Measurements from ENCODE around the gene CDK14. TPM values are rescaled to one million over a fixed set of nuclear protein-coding genes. Genes with fewer than 3 reads are reported as not detected.
"Not testable (repeated sequence)": the region's sequence is repeated elsewhere in the genome, so short reads cannot be mapped to it uniquely, and the experiment has no call there.

Gene CDK14
- total and polyA plus RNA-seq, 5 experiments from 2014 or later = 0.15 to 3.6 (median 2.8) TPM; not detected in 2

DNA sequence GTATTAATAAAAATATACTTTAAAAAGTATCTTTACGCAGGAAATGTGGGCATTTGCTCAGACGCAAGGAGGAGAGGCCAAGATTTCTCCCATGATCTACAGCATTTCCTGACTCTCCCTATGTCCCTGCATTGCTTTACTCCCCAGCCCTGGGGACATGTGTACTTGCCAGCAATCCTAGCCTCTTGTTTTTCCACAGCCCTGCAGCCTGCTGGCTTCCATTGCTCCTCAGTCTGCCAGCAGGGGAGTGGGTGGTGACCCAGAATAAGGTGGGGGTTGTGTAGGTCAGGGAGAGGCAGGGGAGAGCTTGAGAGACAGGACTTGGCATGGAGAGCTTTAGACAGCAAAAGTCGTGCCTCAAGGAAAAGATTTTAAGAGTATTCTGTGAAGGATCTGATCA, 307.7 kb downstream of the CDK14 start:
- Mint-ChIP-seq H3K4me1 (no peaks in the 10 kb centered on the region), H3K36me3 (no peaks in the 10 kb centered on the region), H3K27ac (no peak overlapping the region), H3K4me3 (no peak overlapping the region), H3K9me3 (peaks cover 0 to 9% (median 0%) of the 10 kb centered on the region in 9 donors), H3K27me3 (peaks cover 0 to 4% (median 0%) of the 10 kb centered on the region in 5 donors)
- POLR2A ChIA-PET = no interaction called here
- ATAC-seq = no peak
- no peak for DNase-seq

DNA sequence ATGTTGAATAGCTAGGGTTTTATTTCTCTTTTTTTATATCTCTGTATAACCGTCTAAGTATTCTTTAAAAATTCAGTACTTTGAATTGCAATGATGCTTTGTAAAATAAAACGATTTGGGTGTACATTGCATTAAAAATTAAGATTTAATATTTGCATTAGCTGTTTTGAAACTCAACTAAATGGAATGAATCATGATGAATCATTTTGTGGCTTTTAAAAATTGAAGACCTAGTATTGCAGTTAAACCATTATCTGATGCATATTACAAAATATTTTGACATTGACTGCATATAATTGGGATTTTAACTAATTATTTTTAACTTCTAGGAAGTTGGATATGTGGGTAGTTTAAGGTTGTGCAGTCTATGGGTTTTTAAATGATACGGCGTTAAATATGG, 314.0 kb downstream of the CDK14 start:
- ATAC-seq = no peak
- POLR2A ChIA-PET = no interaction called here
- no peak overlapping the region for H3K4me3 Mint-ChIP-seq
- no peak overlapping the region for H3K27ac Mint-ChIP-seq
- DNase-seq = no peak
- H3K4me1 Mint-ChIP-seq = no peaks in the 10 kb centered on the region
- H3K9me3 Mint-ChIP-seq = peaks cover 0 to 4% (median 0%) of the 10 kb centered on the region in 9 donors
- H3K27me3 Mint-ChIP-seq = no peaks in the 10 kb centered on the region
- H3K36me3 Mint-ChIP-seq = no peaks in the 10 kb centered on the region

DNA sequence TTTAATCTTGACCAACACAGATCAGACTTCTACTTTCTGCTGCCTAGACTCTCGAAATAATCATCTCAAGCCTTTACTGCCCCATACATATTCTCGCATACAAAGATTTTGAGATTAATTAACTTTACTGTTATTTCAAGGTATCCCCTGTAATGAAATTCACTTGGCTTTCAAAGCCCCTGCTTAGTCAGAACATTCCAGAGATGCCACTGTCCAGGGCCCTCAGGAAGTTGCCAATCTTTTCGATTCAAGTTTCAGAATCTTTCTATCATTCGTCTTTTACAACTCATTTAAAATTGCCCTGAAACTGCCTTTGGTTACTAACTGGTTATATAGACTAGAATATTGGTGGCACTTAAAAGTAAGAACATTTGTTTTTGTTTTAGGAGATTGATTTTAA, 320.2 kb downstream of the CDK14 start:
- H3K9me3 Mint-ChIP-seq = peaks cover 0 to 3% (median 0%) of the 10 kb centered on the region in 9 donors
- H3K4me3 Mint-ChIP-seq = no peak overlapping the region
- no peaks in the 10 kb centered on the region for H3K27me3 Mint-ChIP-seq

DNA sequence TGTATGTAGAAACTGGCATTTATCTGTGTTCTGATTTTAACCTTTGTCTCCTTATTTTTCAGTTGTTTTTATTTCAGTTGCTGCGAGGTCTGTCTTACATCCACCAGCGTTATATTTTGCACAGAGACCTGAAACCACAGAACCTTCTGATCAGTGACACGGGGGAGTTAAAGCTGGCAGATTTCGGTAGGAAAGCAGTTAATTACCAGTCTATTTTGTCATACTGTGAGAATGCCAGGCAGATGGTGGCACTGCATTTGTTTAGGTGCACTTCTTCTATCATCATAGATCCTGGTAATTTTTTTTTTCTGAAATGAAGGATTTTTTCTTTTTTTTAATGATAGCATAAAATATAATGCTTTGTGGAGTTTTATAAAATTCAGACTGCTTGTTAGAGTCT, 321.4 kb downstream of the CDK14 start:
- DNase-seq (no peak), ATAC-seq (no peak)
- Mint-ChIP-seq H3K4me3 (no peak overlapping the region), H3K9me3 (peaks cover 0 to 3% (median 0%) of the 10 kb centered on the region in 9 donors), H3K27ac (no peak overlapping the region), H3K36me3 (no peaks in the 10 kb centered on the region), H3K4me1 (no peaks in the 10 kb centered on the region), H3K27me3 (no peaks in the 10 kb centered on the region)
- POLR2A ChIA-PET = no interaction called here

More for the DNA sequence above, 320.2 kb downstream of the CDK14 start:
- POLR2A ChIA-PET = no interaction called here
- no peak for ATAC-seq
- no peaks in the 10 kb centered on the region for H3K4me1 Mint-ChIP-seq
- H3K27ac Mint-ChIP-seq = no peak overlapping the region
- H3K36me3 Mint-ChIP-seq = no peaks in the 10 kb centered on the region
- no peak for DNase-seq

DNA sequence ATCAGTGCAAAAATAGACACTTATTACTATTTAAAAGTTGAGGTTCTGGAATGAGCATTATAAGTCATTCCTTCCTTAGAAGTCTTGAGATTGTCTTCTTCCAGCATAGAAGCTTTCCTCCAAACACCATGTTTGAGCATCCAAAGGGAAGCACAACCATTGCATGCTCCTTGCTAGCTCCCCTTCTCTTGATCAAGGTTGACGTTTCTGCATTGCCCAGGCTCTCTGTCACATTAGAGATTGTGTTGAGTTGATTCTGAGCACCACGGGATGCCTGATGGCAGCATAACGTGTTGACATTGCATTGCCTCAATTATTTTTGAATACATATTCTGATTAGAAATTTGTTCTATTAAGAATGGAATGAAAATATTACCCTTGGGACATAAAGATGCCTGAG, 322.2 kb downstream of the CDK14 start:
- Mint-ChIP-seq H3K9me3 (peaks cover 0 to 3% (median 0%) of the 10 kb centered on the region in 9 donors), H3K27ac (no peak overlapping the region), H3K4me3 (no peak overlapping the region), H3K4me1 (no peaks in the 10 kb centered on the region), H3K27me3 (no peaks in the 10 kb centered on the region), H3K36me3 (no peaks in the 10 kb centered on the region)
- DNase-seq = no peak
- POLR2A ChIA-PET = no interaction called here
- no peak for ATAC-seq

DNA sequence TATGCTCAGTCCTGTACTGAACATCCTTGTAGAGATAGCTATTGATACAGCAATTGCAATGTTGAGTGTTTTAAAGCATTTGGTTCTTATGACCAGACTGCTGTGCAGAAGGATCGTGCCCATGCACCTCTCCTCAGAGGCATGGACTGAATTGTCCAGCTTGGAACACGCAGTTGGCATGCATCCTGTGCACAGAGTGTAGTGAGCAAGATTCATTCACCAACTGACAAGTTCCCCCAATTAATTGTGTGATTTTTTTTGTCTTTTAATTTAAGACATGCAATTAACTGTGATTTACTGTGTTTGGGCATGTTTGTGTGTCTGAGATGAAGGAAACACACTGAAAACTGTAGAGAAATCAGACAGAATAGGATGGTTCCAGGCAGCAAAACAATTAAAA, 323.7 kb downstream of the CDK14 start:
- H3K9me3 Mint-ChIP-seq = peaks cover 0 to 2% (median 0%) of the 10 kb centered on the region in 9 donors

DNA sequence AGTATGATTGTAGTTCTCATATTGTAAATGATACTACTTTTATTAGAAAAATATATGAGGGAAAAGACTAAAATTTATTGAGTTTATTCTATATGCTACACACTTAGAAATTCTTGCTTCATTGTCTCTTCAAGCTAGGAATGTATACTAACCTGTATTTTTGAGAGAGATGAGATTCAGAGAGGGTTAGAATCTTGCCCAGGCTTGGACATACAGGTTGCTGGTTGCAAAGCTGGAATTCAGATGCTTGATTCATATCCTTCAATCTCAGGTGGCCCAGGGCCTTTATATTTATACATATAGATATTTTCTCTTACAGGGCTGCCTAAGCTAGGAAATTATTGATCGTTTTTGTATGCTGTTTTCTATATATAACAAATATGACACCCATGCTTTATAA, 324.2 kb downstream of the CDK14 start:
- Mint-ChIP-seq H3K36me3 (no peaks in the 10 kb centered on the region), H3K27me3 (no peaks in the 10 kb centered on the region), H3K4me3 (no peak overlapping the region), H3K4me1 (no peaks in the 10 kb centered on the region), H3K27ac (no peak overlapping the region), H3K9me3 (peaks cover 0 to 2% (median 0%) of the 10 kb centered on the region in 9 donors)
- DNase-seq = no peak
- POLR2A ChIA-PET = no interaction called here
- ATAC-seq = no peak

More for the DNA sequence above, 323.7 kb downstream of the CDK14 start:
- no peaks in the 10 kb centered on the region for H3K27me3 Mint-ChIP-seq
- H3K36me3 Mint-ChIP-seq = no peaks in the 10 kb centered on the region
- DNase-seq (no peak), ATAC-seq (no peak)
- no peaks in the 10 kb centered on the region for H3K4me1 Mint-ChIP-seq
- POLR2A ChIA-PET = no interaction called here
- H3K4me3 Mint-ChIP-seq = no peak overlapping the region
- no peak overlapping the region for H3K27ac Mint-ChIP-seq

DNA sequence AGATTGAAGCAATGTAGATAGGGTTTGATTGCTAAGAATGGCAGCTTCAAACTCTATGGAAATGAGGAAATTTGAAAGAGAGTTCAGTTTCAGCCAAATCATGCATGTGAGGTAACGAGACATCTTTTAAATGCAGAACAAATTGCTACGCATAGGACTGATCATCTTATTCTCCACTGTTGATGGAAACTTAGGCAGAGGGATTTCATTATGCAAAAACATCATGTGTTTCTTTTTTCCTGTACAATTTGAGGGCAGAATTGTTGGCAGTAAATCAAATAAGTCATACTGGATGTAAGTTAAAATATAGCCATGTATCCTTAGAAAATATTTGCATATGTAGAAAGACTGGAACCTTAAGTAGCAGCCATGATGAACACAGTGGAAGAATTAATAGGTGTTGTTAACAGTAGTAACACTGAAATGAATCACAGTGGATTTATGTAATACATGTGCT, 327.4 kb downstream of the CDK14 start:
- H3K4me3 Mint-ChIP-seq = no peak overlapping the region
- POLR2A ChIA-PET = no interaction called here
- H3K4me1 Mint-ChIP-seq = no peaks in the 10 kb centered on the region
- DNase-seq (no peak), ATAC-seq (no peak)
- H3K27ac Mint-ChIP-seq = no peak overlapping the region
- H3K9me3 Mint-ChIP-seq = peaks cover 0 to 5% (median 0%) of the 10 kb centered on the region in 9 donors
- no peaks in the 10 kb centered on the region for H3K36me3 Mint-ChIP-seq
- H3K27me3 Mint-ChIP-seq = peaks cover 0 to 4% (median 0%) of the 10 kb centered on the region in 5 donors

DNA sequence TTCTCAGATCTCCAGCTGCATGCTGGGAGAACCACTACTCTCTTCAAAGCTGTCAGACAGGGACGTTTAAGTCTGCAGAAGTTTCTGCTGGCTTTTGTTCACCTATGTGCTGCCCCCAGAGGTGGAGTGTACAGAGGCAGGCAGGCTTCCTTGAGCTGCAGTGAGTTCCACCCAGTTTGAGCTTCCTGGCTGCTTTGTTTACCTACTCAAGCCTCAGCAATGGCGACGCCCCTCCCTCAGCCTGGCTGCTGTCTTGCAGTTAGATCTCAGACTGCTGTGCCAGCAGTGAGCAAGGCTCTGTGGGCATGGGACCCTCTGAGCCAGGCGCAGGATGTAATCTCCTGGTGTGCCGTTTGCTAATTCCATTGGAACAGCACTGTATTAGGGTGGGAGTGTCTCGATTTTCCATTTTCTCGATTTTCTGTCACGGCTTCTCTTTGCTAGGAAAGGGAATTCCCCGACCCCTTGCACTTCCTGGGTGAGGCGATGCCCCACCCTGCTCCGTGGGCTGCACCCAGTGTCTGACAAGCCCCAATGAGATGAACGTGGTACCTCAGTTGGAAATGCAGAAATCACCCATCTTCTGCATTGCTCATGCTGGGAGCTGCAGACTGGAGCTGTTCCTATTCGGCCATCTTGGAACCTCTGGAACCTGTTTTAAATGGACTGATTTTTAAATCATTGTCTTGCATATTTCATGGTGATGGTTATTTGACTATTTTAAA, 332.7 kb downstream of the CDK14 start:
- H3K4me1 Mint-ChIP-seq, ATAC-seq, H3K9me3 Mint-ChIP-seq, POLR2A ChIA-PET, H3K27me3 Mint-ChIP-seq, H3K36me3 Mint-ChIP-seq: not testable (repeated sequence)
- Mint-ChIP-seq H3K27ac (peak overlapping the region in 1 of 10 donors; percentile 52), H3K4me3 (peak overlapping the region in 4 of 10 donors; percentile 29 to 48 (median 32))
- DNase-seq = peak in 1 of 10 donors; percentile 21

DNA sequence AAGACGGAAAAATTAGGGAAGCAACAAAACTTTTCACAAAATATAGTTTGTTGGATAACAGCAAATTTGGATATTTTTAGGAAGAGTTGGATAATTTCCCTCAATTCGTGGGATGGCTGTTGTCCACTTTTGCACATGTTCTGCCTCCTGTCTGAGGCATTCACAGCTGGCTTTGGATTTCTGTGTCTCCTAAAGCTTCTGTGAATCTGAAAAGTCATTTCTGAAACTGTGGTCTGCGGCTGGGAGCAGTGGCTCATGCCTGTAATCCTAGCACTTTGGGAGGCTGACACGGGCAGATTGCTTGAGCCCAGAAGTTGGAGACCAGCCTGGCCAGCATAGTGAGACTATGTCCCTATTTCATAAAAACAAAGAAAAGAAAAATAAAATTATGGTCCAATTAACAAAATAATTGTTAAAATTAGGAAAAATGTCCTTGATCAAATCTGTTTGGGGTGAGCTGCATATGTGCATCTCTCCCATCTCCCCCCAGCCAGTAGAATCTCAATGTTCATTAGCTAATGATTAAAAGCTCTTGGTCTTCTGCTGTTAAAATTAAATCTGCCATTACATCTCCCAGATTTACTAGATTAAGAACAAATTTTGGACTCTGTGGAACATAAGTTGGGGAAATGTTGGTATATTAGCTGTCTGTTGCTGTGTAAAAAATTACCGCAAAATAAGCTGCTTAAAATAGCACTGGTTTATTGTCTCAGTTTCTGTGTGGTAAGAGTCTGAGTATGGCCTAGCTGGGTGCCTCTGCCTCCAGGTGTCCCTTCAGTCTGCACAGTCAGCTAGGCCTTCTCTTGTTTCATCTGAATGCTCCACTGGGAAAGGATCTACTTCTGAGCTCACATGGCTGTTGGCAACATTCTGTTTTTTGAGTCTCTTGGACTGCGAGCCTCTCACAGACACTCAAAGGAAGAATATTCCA, 336.1 kb downstream of the CDK14 start:
- ATAC-seq = no peak
- Mint-ChIP-seq H3K4me3 (no peak overlapping the region), H3K9me3 (peaks cover 0 to 3% (median 0%) of the 10 kb centered on the region in 9 donors), H3K4me1 (peaks cover 0 to 4% (median 0%) of the 10 kb centered on the region in 4 donors), H3K27me3 (peaks cover 0 to 9% (median 0%) of the 10 kb centered on the region in 5 donors), H3K27ac (no peak overlapping the region), H3K36me3 (no peaks in the 10 kb centered on the region)
- POLR2A ChIA-PET = no interaction called here
- no peak for DNase-seq

DNA sequence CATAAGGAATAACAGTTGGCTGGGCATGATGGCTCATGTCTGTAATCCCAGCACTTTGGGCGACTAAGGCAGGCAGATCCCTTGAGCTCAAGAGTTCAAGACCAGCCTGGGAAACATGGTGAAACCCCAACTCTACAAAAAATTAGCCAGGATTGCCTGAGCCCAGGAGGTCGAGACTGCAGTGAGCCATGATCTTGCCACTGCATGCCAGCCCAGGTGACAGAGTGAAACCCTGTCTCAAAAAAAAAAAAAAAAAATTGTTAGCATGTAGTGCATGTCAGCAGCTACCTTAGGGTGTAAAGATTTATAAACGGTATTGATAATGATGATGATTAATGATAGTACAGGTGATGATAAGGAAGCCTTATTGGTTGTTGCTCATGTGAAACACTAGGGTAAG, 336.9 kb downstream of the CDK14 start:
- DNase-seq = no peak
- POLR2A ChIA-PET = no interaction called here
- peaks cover 0 to 5% (median 0%) of the 10 kb centered on the region in 5 donors for H3K27me3 Mint-ChIP-seq
- ATAC-seq = no peak
- H3K27ac Mint-ChIP-seq = no peak overlapping the region
- no peaks in the 10 kb centered on the region for H3K9me3 Mint-ChIP-seq
- no peaks in the 10 kb centered on the region for H3K36me3 Mint-ChIP-seq
- H3K4me3 Mint-ChIP-seq = no peak overlapping the region
- H3K4me1 Mint-ChIP-seq = peaks cover 0 to 4% (median 0%) of the 10 kb centered on the region in 4 donors

DNA sequence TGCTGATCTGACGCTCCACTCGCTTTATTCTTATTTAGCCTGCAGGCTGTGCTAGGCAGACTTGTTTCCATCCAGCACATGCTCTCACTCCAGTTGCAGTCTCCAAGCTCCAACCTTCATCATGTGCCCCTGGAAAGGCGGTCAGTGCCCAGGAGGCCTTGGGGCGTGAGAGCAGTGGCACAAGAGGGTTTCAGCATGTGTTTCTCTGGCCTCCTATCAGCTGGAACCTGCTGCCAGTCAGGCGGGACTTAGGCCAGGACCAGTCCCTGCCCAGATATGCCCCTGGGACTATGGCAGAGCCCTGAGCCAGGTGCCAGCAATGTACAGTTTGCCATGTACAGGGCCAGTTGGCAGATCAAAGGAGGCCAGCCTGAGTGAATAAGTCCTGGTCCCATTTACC, 337.9 kb downstream of the CDK14 start:
- H3K4me1 Mint-ChIP-seq = peaks cover 0 to 4% (median 0%) of the 10 kb centered on the region in 4 donors

DNA sequence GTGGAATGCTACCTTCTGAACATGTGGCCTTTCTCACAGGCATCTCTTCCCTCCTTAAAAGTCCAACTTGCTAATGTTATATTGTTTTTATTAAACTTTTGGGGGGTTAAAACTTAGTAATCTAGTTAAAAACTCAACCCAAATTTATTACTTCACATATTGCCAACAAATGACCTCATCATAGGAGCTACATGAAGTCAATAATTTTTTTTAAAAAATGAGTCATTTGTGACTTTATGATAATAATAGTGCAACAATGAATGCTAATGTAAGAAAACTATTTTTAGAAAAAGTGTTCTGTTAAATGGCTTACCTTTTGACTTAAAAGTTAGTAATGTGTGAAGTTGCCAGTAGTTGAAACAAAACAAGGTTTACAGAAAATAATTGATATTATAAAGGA, 342.2 kb downstream of the CDK14 start:
- DNase-seq = no peak
- no peaks in the 10 kb centered on the region for H3K27me3 Mint-ChIP-seq
- no peaks in the 10 kb centered on the region for H3K4me1 Mint-ChIP-seq
- no peak overlapping the region for H3K27ac Mint-ChIP-seq
- ATAC-seq = no peak
- no peak overlapping the region for H3K4me3 Mint-ChIP-seq
- POLR2A ChIA-PET = no interaction called here
- H3K9me3 Mint-ChIP-seq = no peaks in the 10 kb centered on the region
- no peaks in the 10 kb centered on the region for H3K36me3 Mint-ChIP-seq

More for the DNA sequence above, 337.9 kb downstream of the CDK14 start:
- H3K4me3 Mint-ChIP-seq = no peak overlapping the region
- no peak for ATAC-seq
- POLR2A ChIA-PET = no interaction called here
- H3K27ac Mint-ChIP-seq = no peak overlapping the region
- H3K9me3 Mint-ChIP-seq = no peaks in the 10 kb centered on the region
- no peaks in the 10 kb centered on the region for H3K36me3 Mint-ChIP-seq
- no peak for DNase-seq
- peaks cover 0 to 5% (median 0%) of the 10 kb centered on the region in 5 donors for H3K27me3 Mint-ChIP-seq

All from naive thymus-derived CD8-positive, alpha-beta T cell (primary cell).